Parathyroid adenoma (tissue), 2 donors: ENCODE results near the gene C6orf132.

Experiments used
- H2AFZ ChIP-seq: fragments of 300-600 bp; sonication (generic); one replicate; pipeline ENCODE4 v1.7.0; 2017; ENCODE audit warnings: antibody characterized with exemption, mild to moderate bottlenecking
- H3K27ac ChIP-seq: fragments of 300-600 bp; sonication (generic); one replicate; pipeline ENCODE4 v1.7.0; 2017
- H3K27me3 ChIP-seq: fragments of 300-600 bp; sonication (generic); one replicate; pipeline ENCODE4 v1.7.0; 2017; ENCODE audit warnings: low read length; ENCODE audit not compliant: control insufficient read depth, insufficient read depth
- H3K36me3 ChIP-seq: fragments of 300-600 bp; sonication (generic); one replicate; pipeline ENCODE4 v1.7.0; 2017; ENCODE audit warnings: low read length; ENCODE audit not compliant: control insufficient read depth, insufficient read depth
- H3K4me1 ChIP-seq: fragments of 300-600 bp; sonication (generic); one replicate; pipeline ENCODE4 v1.7.0; 2017; ENCODE audit warnings: control low read depth
- H3K4me2 ChIP-seq: fragments of 300-600 bp; sonication (generic); one replicate; pipeline ENCODE4 v1.7.0; 2017; ENCODE audit warnings: low read length
- H3K4me3 ChIP-seq: fragments of 300-600 bp; sonication (generic); one replicate; pipeline ENCODE4 v1.7.0; 2017; ENCODE audit warnings: low read depth, low read length
- H3K79me2 ChIP-seq: fragments of 300-600 bp; sonication (generic); one replicate; pipeline ENCODE4 v1.7.0; 2017; ENCODE audit warnings: control low read depth
- H3K9ac ChIP-seq: fragments of 300-600 bp; sonication (generic); one replicate; pipeline ENCODE4 v1.7.0; 2017; ENCODE audit warnings: mild to moderate bottlenecking
- H3K9me3 ChIP-seq: fragments of 300-600 bp; sonication (generic); one replicate; pipeline ENCODE4 v1.7.0; 2017; ENCODE audit warnings: low read length; ENCODE audit not compliant: control insufficient read depth
- TF ChIP-seq, protein P1 (sequence below): fragments of 300-600 bp; sonication (generic); IDR thresholded peaks from one replicate; pipeline ENCODE4 v1.7.0; 2017; ENCODE audit warnings: antibody characterized with exemption, mild to moderate bottlenecking
- donor health status: primary hyperparathyroidism.

The C6orf132 gene

GRCh38 chr6:42106112-42107023 is 36.1 kb downstream of the C6orf132 start:
- Histone ChIP-seq H3K79me2 (no peaks in the 10 kb centered on the region), H3K4me3 (no peak overlapping the region), H2AFZ (no peak overlapping the region), H3K4me1 (no peaks in the 10 kb centered on the region), H3K36me3 (no peaks in the 10 kb centered on the region), H3K27ac (no peak overlapping the region), H3K27me3 (no peaks in the 10 kb centered on the region), H3K9me3 (no peaks in the 10 kb centered on the region), H3K9ac (no peak overlapping the region), H3K4me2 (no peak overlapping the region)
- TF ChIP-seq, protein P1, sequence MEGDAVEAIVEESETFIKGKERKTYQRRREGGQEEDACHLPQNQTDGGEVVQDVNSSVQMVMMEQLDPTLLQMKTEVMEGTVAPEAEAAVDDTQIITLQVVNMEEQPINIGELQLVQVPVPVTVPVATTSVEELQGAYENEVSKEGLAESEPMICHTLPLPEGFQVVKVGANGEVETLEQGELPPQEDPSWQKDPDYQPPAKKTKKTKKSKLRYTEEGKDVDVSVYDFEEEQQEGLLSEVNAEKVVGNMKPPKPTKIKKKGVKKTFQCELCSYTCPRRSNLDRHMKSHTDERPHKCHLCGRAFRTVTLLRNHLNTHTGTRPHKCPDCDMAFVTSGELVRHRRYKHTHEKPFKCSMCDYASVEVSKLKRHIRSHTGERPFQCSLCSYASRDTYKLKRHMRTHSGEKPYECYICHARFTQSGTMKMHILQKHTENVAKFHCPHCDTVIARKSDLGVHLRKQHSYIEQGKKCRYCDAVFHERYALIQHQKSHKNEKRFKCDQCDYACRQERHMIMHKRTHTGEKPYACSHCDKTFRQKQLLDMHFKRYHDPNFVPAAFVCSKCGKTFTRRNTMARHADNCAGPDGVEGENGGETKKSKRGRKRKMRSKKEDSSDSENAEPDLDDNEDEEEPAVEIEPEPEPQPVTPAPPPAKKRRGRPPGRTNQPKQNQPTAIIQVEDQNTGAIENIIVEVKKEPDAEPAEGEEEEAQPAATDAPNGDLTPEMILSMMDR: no peak

GRCh38 chr6:42105709-42106108 is 36.7 kb downstream of the C6orf132 start:
- H3K9ac ChIP-seq: no peak overlapping the region
- no peaks in the 10 kb centered on the region for H3K9me3 ChIP-seq
- H3K79me2 ChIP-seq: no peaks in the 10 kb centered on the region
- H2AFZ ChIP-seq: no peak overlapping the region
- H3K27ac ChIP-seq: no peak overlapping the region
- H3K27me3 ChIP-seq: no peaks in the 10 kb centered on the region
- H3K36me3 ChIP-seq: no peaks in the 10 kb centered on the region
- H3K4me1 ChIP-seq: no peaks in the 10 kb centered on the region
- TF ChIP-seq, protein P1: no peak
- H3K4me3 ChIP-seq: no peak overlapping the region
- H3K4me2 ChIP-seq: no peak overlapping the region

GRCh38 chr6:42105156-42105648 is 37.2 kb downstream of the C6orf132 start:
- H3K27me3 ChIP-seq: no peaks in the 10 kb centered on the region
- no peaks in the 10 kb centered on the region for H3K79me2 ChIP-seq
- no peak overlapping the region for H3K4me2 ChIP-seq
- no peak overlapping the region for H3K4me3 ChIP-seq
- no peaks in the 10 kb centered on the region for H3K36me3 ChIP-seq
- no peaks in the 10 kb centered on the region for H3K9me3 ChIP-seq
- no peak overlapping the region for H3K9ac ChIP-seq
- no peaks in the 10 kb centered on the region for H3K4me1 ChIP-seq
- no peak overlapping the region for H3K27ac ChIP-seq
- H2AFZ ChIP-seq: no peak overlapping the region
- TF ChIP-seq, protein P1: no peak

- H3K4me1 ChIP-seq: no peaks in the 10 kb centered on the region
Measured at GRCh38 chr6:42104804-42105125, 37.7 kb downstream of the C6orf132 start.

More at GRCh38 chr6:42104804-42105125, 37.7 kb downstream of the C6orf132 start:
- no peaks in the 10 kb centered on the region for H3K36me3 ChIP-seq
- H3K4me2 ChIP-seq: no peak overlapping the region
- no peaks in the 10 kb centered on the region for H3K79me2 ChIP-seq
- no peak overlapping the region for H3K4me3 ChIP-seq
- no peaks in the 10 kb centered on the region for H3K27me3 ChIP-seq
- H3K9me3 ChIP-seq: no peaks in the 10 kb centered on the region
- TF ChIP-seq, protein P1: no peak
- no peak overlapping the region for H3K9ac ChIP-seq
- H2AFZ ChIP-seq: no peak overlapping the region
- H3K27ac ChIP-seq: no peak overlapping the region
